ENCODE measurements around the gene FAM110C. TPM values are rescaled to one million over a fixed set of nuclear protein-coding genes. Genes with fewer than 3 reads are reported as not detected.

The FAM110C gene
- 0.15 to 0.49 TPM (median 0.34 TPM) in 5 replicates for total RNA-seq (2022; extraction: Qiagen RNA extraction)

GRCh38 chr2:46471-47345 lies at the start of gene FAM110C:
Gene FAM110C (minus strand): TSS chr2:46505. CDS start chr2:46385, 120 bp downstream.

Other genes with a start within 250 kb of the FAM110C start
- gene SH3YL1, start 217.5 kb upstream of the FAM110C start, total RNA-seq (2022; extraction: Qiagen RNA extraction): 8.5 to 10.4 TPM (median 9.4 TPM) in 5 replicates
- 176 to 268 TPM (median 183 TPM) in 5 replicates for gene ACP1, start 218.4 kb upstream of the FAM110C start, total RNA-seq (2022; extraction: Qiagen RNA extraction)
- gene ALKAL2, start 241.6 kb upstream of the FAM110C start, total RNA-seq (2022; extraction: Qiagen RNA extraction): not detected in 5 replicates